HG03354 (cell line): ENCODE measurements around the gene CCDC51.

Source experiments
- ATAC-seq: cut with Tn5 transposase; IDR thresholded peaks from one replicate; pipeline ENCODE4 v1.9.1; 2021; ENCODE audit warnings: mild to moderate bottlenecking; ENCODE audit not compliant: unreplicated experiment, poor library complexity, severe bottlenecking

Gene CCDC51

DNA sequence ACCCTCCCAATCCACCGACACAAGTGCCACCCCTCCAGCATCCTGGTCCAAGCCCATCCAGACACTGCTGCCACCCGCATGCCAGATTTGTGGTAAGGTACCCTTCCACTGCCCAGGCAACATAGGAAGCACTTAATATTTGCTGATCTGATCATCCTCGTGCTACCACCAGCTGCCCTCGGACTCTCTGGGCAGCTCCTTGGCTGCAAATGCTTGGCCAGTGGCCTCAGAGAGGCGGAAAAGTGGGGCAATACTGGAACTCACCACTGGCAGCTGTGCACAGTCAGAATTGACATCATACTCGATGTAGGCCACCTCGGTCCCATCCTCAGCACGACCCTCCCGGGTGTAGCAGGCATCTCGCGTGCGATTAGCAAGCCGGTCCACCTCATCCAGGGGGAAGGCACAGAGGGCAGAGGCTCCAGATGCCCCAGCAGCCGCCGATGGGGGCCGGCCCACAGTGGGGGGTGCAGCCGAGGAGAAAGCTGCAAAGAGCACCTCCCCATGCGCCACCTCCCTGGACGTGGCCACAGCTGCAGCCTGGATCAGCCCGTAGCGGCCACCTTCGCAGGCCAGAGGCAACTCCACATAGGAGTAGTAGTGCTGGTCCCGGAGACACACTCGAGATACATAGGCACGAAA, 16.6 kb downstream of the CCDC51 start:
- ATAC-seq: no peak

DNA sequence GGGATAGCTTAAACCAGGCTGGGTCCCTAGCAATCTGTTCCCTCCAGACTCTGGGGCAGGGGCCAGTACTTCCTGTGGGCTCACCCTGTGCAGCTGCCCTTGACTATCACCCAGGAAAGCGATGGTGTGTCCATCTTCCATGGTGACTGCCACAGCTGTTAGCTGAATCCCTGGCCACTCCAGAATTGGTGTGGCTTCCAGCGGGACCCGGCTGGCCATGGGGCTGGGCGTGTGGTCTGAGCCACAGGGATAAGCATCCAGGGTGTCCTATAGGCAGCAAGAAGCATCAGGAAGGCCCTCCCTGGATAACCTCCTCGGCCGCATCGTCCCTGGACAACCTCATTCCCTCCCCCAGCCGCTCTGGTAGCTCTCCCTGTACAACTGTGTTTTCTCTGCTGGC, 17.2 kb downstream of the CCDC51 start:
- no peak for ATAC-seq

- no peak for ATAC-seq
These were observed 17.6 kb downstream of the CCDC51 start for GRCh38 chr3:48422272-48422671.

GRCh38 chr3:48420561-48420960, 19.4 kb downstream of the CCDC51 start:
- ATAC-seq: no peak

- no peak for ATAC-seq
These were observed 20.3 kb downstream of the CCDC51 start for GRCh38 chr3:48419597-48419996.

DNA sequence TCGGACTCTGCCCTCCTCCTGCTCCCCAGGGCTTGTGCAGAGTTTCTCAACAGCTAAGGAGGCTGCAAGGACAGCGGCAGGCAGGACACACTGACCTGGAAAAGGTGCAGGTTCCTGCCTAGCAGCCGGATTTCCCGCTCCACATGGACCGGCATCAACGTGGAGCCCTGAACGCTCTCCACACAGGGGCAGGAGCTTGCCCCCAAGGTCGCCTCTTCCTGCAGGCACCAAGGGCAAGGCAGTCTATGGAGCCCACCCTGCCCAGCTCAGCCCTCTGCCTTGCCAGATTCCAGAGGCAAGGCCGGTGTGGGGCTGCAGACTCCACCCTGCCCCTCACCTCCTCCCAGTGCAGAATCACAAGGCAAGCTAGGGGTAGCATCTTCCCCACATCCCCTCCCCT, 20.8 kb downstream of the CCDC51 start:
- no peak for ATAC-seq

GRCh38 chr3:48418651-48419050, 21.3 kb downstream of the CCDC51 start:
- no peak for ATAC-seq

DNA sequence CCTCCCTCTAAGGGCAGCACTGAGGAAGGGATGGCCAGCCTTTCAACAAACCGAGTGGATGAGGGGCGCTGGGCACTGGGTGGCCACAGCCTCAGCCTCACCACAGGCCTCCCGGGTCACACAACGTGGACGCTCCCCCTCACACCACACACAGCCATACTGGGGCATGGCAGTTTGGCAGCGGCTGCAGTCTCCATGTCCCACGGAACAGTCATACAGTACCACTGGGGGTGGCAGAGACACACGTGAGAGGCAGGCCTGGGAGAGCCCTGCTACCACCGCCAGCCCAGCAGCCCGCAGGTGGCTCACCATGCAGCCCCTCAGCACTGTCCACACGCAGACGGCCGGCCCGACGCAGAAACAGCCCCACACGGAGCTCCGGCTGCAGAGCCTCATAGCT, 21.8 kb downstream of the CCDC51 start:
- no peak for ATAC-seq

DNA sequence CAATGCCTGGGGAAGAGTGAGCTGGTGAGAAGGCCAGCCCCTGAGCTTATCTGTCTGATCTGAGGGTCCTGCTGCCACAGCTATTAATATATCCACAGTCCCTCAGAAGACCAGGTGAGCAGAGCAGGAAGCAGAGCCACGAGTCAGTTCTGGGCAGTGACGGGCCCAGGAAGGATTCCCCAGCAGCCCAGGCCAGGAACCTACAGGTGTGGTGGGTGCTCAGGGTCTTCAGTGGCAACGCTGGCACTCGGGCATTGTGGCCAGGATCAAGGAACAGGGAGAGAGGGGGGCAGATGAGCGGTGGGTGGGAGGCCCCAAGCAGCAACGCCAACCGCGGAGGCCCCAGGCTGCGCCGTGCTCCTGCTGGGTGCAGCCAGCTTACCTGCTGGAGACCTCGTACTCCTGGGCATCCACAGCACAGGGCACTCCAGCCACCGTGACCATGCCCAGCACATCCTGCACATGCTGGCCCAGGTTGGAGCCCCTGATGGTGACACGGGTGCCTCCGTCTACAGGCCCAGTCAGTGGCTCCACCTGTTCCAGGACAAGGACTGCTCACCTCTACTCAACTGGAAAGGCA, 22.3 kb downstream of the CCDC51 start:
- ATAC-seq: no peak

DNA sequence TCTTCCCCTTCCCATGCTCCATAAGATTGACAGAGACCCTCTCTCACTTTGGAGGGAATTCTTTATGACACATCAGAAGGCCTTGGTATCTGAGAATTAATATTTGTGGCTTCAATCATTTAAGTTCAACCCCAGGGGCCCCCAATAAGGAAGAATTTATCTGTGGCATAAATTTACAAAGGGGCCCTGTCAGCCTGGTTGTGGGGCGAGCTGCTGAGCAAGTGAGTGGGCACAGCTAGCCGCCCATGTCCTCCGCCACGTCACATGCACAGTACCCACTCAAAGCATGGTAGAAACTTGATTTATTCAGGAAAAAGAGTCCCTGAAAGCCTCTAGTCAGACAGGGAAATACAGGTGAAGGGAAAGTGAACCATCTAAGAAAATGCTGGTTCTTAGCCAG, 23.4 kb downstream of the CCDC51 start:
- no peak for ATAC-seq

- ATAC-seq: no peak
These were observed 23.8 kb downstream of the CCDC51 start for GRCh38 chr3:48416091-48416505.

GRCh38 chr3:48415251-48415953, 24.5 kb downstream of the CCDC51 start:
- no peak for ATAC-seq

DNA sequence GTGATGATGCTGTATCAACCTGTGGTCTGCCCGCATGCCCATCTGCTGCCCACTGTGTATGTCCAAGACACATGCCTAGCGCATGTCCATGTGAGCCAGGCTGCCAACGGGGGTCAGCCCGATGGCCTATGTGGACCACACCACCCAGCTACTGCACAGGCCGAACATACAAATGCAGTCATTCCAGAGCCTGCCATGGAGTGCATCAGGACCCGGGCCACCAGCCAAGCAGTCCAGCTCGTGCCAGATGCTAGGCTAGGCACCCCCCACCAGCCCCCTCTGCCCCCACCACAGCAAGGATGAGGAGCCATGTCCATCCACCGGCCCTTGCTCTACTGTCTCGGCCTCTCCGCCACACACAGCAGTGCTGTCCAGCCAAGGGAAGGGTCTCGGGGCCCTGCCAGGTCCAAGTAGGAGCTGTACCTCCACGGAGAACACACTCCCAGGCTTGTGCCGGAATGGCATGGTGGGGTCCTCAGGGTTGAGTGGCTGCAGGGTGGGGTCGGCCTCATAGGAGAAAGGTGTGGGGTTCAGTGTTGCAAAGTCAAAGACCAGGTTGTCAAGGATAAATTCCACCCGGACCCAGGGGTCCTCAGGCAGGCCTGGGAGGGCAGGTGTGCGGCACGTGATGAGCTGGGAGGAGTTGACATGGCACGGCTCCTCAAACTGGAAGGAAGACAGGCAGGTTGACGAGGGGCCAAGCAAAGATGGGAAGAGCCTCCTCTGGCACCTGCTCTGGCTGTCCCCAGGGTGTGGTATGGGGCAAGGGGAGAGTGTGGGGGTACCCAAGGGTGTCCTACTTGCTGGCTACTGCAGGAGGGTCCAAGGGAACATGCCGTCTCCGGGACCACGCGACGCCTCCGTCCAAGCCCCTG, 25.3 kb downstream of the CCDC51 start:
- no peak for ATAC-seq

GRCh38 chr3:48413611-48414010, 26.3 kb downstream of the CCDC51 start:
- no peak for ATAC-seq

DNA sequence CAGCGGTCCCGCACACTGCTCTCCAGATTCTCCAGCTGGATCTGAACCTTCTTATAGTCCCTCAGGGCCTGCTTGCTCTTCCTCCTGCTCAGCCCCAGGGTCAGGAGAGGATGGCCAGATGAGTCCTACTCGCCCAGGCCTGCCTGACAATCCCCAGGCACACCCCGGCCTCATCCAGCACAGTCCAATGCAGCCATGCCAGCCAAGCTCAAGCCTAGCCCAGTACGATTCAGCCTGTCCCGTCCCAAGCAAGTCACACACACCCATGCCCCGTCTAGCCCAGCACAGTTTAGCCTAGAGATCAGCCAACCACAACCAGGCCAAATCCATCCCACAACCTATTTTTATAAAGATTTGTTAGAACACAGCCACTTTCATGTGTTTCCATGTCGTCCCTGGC, 26.8 kb downstream of the CCDC51 start:
- ATAC-seq: no peak

- ATAC-seq: no peak
These were observed 27.4 kb downstream of the CCDC51 start for GRCh38 chr3:48412375-48413001.

GRCh38 chr3:48411606-48412374, 28.1 kb downstream of the CCDC51 start:
- ATAC-seq: no peak

GRCh38 chr3:48411041-48411588, 28.8 kb downstream of the CCDC51 start:
- no peak for ATAC-seq
